CD4-positive, alpha-beta T cell treated with Interleukin-4 for 1 hour (primary cell): ENCODE results near the gene HMX1.

Experiments
- DNase-seq, 2 donors: peaks; one replicate each; pipeline ENCODE4 v3.0.0-alpha.2; 2020 to 2022

Gene HMX1

DNA sequence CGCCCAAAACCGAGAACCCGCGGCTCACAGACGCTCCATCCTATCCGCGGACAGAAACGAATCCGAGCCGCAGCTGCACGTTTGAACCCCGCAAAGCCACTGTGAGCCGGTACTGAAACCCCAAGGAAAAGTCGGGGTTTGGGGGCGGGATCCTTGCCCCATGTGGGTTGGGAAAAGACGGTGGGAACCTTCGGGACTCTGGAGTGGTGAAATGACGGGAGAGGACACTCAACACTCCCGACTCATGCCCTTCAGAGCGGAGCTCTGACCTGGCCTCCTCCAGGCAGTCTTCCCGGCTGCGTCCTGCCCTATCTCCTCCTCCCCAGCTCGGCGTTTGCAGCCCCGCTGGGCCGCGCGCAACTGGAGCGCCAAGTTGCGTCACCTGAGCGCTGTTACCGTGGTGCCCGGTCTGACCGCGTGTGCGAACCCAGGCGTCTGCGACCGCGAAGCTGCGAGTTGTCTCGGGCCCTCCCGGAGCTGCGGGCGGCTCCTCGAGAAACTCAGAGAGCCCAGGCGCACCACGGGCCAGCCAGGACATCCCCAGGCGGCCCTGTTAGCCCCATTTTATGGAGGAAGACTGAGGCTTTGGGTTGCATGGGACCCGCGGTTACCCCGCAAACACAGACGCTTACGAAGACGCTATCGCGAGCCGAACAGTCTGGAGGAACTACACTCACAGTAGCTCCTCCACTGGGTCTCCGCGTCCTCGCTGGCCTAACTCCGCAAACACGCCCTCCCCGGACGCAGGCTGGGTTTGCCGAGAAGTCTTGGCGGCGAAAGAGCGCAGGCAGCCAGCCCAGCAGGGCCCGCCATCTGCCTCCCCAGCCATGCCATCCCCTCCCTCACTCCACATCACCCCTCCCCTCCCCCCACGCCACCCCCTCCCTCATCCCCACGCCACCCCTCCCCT lies 20.3 kb upstream of the HMX1 start:
- DNase-seq: no peak

DNA sequence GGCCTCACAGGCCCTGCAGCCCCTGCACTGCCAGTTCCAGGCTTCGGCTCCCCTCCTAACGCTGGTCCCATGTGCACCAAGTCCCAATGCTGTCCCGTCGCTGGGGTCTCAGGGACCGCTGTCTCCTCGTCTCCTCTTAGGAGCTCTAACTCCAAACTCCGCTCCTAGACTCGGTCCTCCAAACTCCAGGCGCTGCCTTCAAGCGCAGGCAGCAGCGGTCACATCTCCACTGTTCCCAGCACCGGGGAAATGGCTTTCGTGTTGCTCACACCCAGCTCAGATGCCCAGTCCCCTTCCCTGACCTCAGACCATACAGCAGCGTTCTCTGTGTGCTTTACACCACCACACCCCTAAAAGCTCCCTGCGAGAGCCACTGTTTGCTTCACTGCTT lies 19.6 kb upstream of the HMX1 start:
- no peak for DNase-seq

DNA sequence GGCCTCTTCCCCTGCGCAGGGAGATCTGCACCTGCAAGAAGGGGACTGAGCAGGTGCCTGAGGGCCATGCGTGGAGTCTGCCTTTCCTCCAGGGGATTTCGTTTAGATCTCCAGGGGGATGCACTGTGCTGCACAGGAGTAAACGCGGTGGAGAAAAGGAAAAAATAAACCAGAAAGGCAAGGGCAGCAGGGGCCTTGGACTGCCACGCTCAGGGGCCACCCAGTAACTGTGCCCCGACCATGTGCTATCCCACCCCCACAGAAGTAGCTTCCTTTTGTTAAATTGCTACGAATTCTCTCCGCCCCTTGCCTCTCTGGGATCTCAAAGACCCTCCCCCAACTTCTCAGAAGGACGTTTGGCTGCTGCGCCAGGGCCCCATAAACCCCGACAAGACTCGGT lies 17.2 kb upstream of the HMX1 start:
- no peak for DNase-seq

DNA sequence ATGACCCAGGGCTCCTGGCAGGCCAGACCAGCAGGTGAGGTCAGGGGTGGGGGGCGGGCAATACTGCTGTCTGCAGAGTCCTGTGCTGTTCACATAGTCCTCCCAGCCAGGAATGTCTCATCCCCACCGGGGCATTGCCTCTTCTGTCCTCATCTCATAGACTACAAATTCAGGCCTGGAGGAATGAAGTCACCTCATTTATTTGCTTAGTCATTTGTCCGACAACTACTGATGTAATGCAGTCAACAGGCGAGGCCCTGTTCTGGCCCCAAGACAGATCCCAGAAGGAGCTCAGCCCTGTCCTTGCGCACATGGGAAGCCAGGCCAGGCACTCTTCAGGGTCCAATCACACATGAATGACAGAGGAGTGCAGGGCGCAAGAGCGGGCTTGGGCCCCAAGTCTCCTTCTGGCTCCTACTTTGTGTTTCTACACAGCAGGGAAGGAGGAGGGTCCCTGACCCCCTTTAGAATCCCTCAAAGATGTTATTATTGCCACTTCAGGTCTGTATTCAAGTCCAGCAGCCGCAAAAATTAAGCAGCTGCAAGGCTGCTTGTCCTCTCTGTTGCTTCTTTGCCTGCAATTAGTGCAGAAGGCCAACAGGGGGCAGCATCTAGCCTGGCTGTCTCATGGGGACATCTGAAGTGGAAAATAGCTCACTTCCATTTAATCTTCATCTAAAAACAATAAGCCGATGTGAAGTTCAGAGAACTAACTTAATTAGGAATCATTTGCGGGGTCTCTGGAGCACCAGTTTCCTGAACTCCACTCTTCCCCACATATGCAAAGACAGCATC lies 15.2 kb upstream of the HMX1 start:
- no peak for DNase-seq

DNA sequence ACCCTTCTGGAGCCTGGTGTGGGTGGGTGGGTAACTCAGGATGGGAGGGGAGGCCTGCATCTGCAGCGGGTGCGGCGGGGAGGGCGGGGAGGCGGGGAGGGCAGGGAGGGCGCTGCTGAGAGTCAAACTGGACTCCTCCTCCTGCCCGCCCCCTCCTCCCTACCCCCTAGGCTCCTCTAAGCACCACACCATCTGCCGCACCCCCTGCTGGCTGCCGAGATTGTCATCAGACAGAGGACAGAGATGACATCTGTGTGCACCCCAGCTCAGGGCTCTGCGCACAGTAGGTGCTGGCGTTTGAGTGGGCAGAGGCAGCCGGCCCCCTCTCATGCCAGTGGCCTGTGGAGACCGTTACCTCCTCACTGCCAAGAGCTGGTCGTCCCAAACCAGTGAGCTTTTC lies 10.6 kb upstream of the HMX1 start:
- no peak for DNase-seq

DNA sequence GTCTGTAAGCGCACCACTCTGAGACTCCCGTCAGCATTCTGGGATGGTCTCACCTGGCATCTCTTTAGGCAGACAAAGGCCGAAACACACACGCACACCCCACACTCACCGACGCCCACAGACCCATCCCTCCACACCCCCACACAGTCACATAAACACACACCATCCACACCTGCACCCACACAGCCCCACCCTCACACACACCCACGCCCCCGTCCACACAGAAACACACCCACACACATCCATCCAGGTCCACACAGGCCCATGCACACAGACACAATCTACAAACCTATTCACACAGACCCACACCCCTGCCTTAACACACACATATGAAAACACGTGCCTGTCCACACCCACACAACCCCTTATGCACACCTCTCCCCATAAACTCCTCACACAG lies 9.2 kb upstream of the HMX1 start:
- DNase-seq: no peak

DNA sequence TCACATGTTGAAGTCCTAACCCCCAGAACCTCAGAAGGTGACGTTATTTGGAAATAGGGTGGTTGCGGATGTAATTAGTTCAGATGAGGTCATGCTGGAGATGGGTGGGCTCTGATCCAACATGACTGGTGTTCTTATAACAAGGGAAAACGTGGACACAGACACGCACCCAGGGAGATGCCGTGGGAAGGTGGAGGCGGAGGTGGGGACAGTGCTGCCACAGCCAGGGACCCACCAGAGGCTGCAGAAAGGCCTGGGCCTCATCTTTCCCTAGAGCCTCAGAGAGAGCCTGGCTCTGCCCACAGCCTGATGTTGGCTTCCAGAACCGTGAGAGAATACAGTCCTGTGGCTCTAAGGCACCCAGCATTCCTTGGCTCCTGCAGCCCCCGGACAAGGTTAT lies 7.9 kb upstream of the HMX1 start:
- no peak for DNase-seq

DNA sequence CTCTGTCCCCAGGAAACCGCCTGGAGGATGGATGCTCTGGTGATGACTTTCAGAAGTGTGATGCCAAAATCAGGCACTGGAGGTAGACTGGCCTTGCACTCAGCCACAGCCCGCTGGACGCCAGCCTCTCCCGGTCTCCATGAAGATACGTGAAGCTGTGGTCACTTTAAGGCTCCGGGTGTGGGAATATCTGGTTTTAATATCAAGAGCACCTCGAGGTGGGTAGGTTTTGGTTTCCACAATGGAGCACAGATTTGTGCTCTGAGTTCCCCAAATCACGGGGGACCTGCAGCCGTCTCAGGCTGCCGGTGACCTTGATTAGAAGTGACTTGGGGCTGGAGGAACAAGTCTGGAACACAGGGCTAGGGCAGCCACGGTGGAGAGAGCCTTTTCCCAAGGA lies 6.8 kb upstream of the HMX1 start:
- DNase-seq: no peak

DNA sequence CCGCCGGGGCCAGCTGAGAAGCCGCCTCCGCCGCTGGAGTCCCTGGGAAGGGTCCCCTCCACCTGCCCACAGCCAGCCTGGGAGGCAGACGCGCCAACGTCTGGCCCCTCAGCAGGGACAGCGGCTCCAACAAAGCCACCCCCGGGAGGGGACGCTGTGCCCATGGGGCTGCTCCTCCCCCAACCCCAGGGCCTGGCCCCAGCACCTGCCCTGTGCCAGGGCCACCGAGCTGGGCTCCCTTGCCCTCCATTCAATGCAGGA lies 6.1 kb upstream of the HMX1 start:
- no peak for DNase-seq

DNA sequence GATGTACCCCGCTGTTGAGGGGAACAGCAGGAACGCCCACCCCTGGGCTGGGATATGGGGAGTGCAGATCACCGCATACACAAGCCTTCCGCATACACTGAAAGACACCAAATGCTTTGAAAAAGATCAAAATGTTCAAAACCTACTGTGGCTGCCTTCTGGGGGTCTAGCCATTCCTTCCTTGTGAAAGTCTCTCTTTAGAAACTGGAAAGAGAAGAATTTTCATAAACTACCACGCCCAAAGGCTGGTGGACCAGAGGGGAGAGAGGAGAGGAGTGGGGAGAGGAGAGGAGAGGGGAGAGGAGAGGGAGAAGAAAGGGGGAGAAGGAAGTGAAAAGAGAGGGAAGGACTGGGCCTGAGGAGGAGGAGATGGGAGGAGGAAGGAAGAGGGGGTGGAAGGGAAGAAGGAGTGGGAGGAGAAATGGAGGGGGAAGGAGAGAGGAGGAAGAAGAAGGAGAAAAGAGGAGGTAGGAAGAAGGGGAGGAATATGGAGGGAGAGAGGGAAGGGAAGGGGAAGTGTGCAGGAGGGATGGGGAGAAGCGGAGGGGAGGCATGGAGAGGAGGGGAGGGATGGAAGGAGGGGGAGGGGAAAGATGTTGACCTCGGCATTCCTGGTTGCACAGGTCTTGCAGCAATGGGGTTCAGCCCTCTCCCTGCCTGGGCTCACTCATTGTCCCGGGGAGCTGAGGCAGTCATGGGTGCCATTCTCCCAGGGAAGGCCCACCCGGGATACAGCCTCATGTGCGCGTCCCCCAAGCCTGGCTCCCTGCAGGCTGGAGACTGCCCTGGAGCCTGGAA lies 5.5 kb upstream of the HMX1 start:
- DNase-seq: no peak

DNA sequence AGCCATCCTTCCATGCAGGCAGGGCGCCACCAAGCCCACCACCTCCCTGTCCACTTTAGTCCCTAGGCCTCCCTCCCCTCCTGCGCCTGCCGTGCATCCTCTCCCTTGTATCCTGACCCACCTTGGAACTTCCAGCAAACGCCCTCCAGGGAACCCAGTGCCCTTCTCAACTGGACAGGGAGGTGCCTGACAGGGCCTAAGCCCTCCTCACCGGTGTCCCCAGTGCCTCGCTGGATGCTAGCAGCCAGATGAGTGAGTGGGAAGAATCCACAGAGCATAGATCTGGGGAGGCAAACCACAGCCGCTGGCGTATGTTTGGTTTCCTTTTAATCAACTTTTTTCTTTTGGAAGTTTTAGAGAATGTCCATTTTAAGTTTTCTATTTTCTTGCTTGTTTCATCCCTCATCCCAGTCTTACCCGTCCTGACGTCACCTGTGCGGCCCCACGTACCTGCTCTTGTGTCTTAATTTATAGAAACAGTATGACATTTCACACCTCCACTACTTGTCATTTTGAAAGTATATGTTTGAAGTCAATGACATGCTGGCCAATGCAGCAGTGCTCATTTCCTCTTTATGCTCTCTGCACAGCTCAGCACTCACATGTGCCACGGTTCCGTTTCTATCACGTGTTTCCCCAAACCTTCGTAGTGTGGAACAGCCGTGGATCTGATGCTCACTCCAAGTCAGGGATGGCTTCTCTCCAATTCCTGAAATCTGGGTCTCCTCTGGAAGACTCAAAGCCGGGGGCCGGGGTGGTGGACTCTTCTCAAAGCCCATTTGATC lies 3.4 kb upstream of the HMX1 start:
- no peak for DNase-seq

DNA sequence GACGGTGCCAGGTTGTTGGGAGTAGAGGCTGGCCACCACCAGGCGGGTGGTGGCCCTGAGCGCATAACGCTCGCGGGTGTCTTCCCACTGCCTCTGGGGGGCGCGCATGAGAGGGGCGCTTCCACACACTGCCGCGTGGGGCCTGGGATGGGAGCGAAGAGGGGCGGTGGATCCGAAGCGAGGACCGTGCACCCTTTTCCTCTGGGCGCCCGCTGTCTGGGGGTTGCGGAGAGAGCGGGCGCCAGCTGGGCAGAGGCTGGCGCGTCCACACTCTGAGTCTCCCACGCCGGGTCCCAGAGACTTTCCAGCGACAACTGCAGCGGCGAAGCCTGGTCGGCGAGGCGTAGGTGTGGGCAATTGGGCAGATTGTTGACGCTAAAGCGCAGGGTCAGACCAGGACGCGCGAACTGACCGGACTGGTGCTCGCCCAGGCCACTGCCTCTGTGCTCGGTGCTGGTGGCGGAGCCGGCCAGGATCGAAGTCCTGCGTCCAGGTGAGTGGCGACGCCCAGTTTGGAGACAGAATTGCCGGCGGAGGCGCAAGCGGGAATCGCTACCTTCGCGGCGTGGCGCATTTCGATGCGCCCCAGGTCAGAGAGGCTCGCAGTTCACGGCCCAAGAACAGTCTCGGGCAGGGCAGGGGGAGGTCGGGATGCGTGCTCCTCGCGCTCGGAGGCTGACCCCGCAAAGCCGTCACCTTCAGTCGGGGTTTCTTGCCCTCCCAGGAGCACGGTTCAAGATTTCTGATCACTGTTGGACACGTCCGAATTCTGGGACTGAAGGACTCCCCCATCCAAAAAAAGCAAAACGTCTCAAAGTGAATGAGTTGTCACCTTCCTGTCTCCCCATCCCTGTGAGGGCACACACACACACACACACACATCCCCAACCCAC lies 2.6 kb upstream of the HMX1 start:
- no peak for DNase-seq

DNA sequence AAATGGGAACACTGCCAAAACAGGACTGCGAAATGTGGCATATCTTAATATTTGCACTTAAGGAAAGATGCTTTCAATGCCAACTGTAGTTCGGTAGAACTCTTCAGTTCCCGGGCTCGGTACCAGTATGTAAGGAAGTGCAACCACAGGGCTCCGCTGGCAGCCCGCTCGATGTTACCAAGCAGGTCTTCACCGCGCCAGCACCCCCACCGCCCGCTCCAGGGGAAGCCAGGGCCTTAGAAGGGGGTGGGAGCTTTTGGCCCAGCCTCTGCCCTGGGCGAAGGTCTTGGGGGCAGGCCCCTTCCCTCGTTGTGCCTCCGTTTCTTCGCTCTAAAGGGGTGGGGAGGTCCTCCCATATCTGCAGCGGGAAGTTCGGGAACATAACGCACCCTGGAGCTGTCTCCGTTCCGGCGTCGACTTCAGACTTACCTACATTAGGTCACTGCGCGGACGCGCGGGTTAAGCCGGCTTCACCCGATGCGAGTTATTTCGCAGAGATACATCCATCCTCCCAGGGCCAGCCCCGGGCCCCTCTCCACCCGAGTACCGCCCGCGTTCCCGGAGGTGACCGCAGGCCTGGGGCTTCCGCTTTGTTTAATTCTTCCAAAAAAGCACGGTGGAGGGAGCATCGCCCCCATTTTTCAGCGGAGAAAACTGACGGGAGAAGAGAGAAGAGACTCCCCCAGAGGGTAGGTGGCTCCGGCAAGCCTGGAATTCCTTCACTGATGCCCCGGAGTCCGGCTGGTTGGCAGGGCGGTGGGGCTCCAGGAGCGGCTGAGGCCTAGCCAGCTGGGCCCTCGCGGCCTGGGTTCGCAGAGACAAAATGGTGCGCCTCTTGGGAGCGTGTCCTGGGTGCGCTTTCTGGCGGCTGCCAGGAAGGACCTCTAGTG lies 1.0 kb upstream of the HMX1 start:
- DNase-seq: no peak

DNA sequence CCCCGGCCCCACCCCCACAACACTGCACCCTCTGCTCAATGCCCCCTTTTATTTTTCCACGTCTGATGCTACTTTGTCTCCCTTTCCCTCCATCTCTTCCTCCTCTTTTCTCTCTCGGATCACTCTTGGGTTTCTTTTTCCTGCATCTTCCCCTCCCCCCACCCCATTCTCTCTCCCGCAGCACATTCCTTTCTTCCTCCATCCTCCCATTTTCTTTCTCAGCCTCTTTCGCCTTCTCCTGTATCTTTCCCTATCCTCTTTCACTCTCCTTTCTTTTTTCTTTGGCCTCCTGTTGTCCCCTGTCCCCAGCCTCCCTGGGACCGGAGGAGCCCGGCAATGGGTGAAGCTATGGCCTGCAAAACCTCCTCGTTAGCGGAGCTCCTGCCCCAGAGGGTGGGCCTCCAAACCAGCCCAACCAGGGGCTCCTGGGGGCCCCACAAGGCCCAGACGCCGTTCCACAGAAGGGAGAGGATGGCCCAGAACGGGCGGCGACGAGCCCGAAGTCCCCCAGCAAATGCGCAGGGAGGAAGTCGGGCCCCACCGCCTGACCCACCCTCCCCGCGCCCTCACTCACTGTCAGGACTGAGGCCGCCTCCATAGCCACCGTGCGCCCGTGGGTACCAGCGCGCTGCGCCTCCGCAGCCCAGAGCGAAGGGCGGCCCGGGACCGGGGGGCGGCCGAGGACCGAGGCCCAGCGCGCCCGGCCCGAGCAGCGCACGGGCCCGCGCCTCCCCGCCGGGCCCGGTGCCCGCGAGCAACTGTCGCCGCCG lies 807 bp downstream of the HMX1 start:
- no peak for DNase-seq

DNA sequence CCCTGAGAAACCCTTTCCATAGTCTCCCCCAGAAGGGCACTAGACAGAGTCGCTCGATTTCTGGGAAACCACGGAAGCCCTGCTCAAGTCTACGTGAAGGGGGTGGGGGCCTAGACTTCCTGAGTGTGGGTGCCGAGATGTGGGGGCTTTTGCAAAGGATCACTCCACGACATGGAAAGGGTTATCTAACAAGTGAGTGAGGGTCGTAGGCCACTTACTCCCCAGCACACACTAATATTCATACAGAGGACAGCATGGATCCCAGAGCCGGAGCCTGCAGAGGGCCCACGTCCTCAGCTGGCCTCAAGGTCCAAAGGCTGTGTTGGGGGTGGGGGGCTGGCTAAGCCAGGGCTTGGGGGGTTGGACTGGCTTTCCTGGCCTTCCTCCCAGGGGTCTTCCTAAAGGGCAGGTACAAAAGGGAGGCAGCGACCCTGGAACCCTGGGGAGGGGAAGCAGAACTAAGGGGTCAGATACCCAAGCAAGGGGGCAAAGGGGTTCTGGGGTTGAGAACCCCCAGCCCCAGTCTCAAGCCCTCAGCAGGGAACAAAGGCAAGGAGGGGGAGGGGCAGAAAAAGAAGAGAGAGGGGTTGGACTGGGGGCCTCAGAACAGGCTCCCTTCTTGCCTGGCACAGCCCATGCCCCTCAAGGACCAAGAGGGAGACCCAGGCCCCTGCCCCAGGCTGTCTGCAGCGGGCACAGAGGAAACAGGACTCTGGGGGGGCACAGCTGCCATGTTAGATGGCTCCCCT lies 1.6 kb downstream of the HMX1 start:
- no peak for DNase-seq

DNA sequence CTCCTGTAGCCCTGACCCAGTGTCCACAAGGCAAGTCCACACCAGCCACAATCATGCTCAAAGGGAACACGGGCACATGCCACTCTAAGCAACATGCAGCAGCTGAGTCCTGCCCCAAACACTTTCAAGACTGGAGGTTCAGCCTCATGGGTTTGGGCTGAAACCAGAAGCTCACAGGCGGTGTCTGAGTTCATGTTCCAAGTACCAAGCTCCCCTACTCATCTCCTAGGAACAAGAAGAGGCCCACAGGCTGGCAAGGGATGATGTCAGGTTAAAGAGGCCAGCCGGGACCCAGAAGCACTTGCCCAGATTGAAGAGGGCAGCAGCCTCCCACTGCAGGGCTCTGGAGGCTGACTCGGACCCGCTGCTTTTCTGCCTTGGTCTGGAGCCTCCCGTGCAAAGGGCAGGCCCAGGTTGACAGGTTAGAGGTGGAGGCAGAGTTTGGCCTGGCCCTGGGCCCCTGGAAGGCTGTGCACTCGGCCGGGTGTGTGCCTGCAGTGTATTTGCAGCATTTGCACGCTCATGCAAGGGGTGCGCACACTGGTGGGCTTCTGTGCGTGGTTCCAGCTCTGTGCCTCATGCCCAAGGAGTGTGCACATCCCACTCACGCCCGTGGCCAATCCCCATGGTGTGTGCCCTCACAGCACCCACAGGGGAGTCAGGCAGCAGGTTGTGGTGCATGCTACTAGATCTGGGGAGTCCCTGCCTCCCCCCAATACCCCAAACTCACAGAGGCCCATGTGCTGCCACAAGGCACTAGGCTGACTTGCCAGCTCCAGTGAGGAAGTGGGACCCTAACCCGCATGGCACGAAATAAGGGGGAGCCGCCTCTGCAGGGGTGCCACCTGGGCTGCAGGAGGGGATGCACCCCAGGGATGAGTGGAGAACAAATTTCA lies 2.4 kb downstream of the HMX1 start:
- no peak for DNase-seq

DNA sequence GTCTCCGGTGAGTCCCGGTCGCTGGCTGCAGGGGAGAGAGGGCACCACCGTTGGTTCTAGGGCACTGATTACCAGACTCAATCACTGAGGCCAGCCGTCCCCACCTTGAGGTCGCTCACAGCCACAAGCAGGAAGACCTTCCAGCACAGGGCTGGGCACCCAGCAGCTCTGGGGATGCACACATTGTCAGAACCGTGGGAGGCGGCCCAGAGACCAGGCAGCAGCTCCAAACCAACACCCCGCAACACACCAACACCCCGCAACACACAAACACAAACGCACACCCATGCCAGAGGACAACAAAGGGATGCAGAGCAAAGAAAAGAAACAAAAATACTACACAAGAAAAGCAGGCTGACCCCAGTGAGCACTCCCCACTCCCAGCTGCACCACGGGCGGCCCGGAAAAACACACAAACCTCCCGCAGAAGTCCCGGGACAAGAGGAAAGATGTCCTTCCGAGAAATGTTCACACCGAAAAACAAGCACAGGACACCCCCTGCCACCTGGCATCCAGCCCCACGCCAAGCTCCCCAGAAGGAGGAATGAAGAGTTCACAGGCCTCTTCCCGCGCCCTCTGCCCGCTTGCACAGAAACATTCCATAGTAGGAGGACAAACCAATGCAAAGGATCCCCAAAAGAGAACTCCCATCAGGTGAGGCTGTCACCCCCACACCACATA lies 3.2 kb downstream of the HMX1 start:
- DNase-seq: no peak
